ENCODE measurements around the gene SIGLEC12. TPM values are rescaled to one million over a fixed set of nuclear protein-coding genes. Genes with fewer than 3 reads are reported as not detected.
"Not testable (repeated sequence)": the region's sequence is repeated elsewhere in the genome, so short reads cannot be mapped to it uniquely, and the experiment has no call there.

Gene SIGLEC12
- total RNA-seq, 1 experiment from 2014 or later = not detected

DNA sequence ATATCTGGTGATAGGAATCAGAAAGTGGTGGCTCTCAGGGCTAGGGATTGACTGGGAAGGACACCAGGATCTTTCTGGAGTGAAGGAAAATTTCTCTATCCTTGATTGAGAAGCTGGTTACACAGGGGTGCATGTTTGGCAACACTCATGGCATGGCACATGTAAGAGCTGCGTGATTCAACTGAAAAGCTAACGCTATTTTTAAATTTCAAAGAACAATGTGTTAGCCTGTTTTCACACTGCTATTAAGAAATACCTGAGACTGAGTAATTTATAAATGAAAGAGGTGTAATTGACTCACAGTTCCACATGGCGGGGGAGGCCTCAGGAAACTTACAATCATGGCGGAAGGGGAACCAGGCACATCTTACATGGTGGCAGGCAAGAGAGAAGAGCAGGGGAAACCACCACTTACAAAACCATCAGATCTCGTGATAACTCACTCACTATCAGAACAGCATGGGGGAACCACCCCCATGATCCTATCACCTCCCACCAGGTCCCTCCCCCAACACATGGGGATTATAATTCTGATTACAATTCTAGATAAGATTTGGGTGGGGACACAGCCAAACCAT is 50.8 kb downstream of the SIGLEC12 start:
- no peak for DNase-seq
- H3K27me3 Mint-ChIP-seq (ENCODE audit: unreplicated experiment) = peaks cover 90% of the 10 kb centered on the region
- H3K36me3 Mint-ChIP-seq (ENCODE audit: insufficient read depth, unreplicated experiment) = no peaks in the 10 kb centered on the region
- intact Hi-C loops (cut with micrococcal nuclease; ENCODE audit: unreplicated experiment) = no loop called here
- H3K9me3 Mint-ChIP-seq (ENCODE audit: low read depth, unreplicated experiment) = peaks cover 3% of the 10 kb centered on the region
- CTCF ChIA-PET = no interaction called here
- TF ChIP-seq, protein P1, sequence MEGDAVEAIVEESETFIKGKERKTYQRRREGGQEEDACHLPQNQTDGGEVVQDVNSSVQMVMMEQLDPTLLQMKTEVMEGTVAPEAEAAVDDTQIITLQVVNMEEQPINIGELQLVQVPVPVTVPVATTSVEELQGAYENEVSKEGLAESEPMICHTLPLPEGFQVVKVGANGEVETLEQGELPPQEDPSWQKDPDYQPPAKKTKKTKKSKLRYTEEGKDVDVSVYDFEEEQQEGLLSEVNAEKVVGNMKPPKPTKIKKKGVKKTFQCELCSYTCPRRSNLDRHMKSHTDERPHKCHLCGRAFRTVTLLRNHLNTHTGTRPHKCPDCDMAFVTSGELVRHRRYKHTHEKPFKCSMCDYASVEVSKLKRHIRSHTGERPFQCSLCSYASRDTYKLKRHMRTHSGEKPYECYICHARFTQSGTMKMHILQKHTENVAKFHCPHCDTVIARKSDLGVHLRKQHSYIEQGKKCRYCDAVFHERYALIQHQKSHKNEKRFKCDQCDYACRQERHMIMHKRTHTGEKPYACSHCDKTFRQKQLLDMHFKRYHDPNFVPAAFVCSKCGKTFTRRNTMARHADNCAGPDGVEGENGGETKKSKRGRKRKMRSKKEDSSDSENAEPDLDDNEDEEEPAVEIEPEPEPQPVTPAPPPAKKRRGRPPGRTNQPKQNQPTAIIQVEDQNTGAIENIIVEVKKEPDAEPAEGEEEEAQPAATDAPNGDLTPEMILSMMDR (IDR thresholded peaks at IDR 0.05; ENCODE audit: unreplicated experiment) = no peak
- no peak overlapping the region for H3K4me3 Mint-ChIP-seq (ENCODE audit: low read depth, unreplicated experiment)
- BruUV-seq (replicated peaks) = no TSS peak
- H3K27ac Mint-ChIP-seq (ENCODE audit: unreplicated experiment) = no peak overlapping the region
- no peaks in the 10 kb centered on the region for H3K4me1 Mint-ChIP-seq (ENCODE audit: low read depth, unreplicated experiment)

DNA sequence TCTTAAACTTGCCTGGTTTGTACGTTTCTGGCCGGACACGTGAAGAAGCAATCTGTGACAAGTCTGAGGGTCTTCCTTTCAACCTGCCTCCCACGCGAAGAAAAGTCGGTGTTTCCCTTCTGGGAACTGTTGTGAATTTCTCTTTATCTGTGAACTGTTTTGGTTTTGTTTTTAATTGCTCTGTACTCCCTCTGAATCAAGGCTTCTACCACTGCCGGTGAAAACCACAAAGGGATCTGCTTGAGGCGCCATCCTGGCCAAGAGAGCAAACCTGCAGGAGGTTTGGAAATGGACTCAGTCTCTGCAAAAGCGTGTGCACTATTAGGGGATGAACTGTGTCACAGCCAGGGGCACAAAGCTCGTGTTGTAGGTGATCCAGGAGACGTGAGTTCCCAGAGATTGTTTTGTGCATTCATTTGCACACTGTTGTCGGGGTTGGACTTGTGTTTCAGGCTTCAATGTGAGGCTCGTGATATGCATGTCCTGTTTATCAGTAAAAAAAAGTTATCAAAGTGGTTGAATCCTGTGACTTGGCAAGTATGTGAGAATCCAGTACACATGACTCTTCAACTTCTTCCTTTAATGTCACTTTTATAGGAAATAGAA is 53.1 kb downstream of the SIGLEC12 start:
- no peak for DNase-seq
- BruUV-seq (replicated peaks) = no TSS peak
- no peak overlapping the region for H3K27ac Mint-ChIP-seq (ENCODE audit: unreplicated experiment)
- CTCF ChIA-PET = interaction anchor here (0.5 to 1.5 kb wide), 2 partner anchors 10 to 15 kb away, joined by 3 to 5 read pairs; no protein-coding TSS in a partner anchor
- peaks cover 93% of the 10 kb centered on the region for H3K27me3 Mint-ChIP-seq (ENCODE audit: unreplicated experiment)
- no peaks in the 10 kb centered on the region for H3K4me1 Mint-ChIP-seq (ENCODE audit: low read depth, unreplicated experiment)
- intact Hi-C loops (cut with micrococcal nuclease; ENCODE audit: unreplicated experiment) = no loop called here
- TF ChIP-seq, protein P1 (IDR thresholded peaks at IDR 0.05; ENCODE audit: unreplicated experiment) = no peak
- H3K4me3 Mint-ChIP-seq (ENCODE audit: low read depth, unreplicated experiment) = no peak overlapping the region
- no peaks in the 10 kb centered on the region for H3K36me3 Mint-ChIP-seq (ENCODE audit: insufficient read depth, unreplicated experiment)
- peaks cover 3% of the 10 kb centered on the region for H3K9me3 Mint-ChIP-seq (ENCODE audit: low read depth, unreplicated experiment)

DNA sequence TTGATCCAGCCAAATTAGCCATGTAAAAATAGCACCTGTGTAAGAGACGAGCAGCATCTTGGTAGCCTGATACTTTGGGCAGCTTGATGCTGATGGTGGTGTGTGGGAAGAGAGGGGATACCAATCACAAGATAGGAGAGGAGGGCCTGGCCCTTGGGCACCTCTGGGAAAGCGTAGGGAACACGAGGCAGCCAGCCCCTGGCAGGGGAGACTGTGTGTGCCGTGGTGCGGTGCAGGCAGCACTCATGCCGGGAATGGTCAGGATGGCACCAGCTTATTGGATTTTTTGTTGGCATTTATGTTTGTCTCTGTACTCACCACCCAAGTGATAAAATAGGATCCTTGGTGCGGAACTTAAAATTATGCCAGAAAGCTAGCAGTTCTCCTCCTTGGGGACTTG is 53.6 kb downstream of the SIGLEC12 start:
- no peak overlapping the region for H3K27ac Mint-ChIP-seq (ENCODE audit: unreplicated experiment)
- H3K4me1 Mint-ChIP-seq (ENCODE audit: low read depth, unreplicated experiment) = no peaks in the 10 kb centered on the region
- TF ChIP-seq, protein P1 (IDR thresholded peaks at IDR 0.05; ENCODE audit: unreplicated experiment) = no peak
- H3K9me3 Mint-ChIP-seq (ENCODE audit: low read depth, unreplicated experiment) = peaks cover 3% of the 10 kb centered on the region
- intact Hi-C loops (cut with micrococcal nuclease; ENCODE audit: unreplicated experiment) = no loop called here
- H3K27me3 Mint-ChIP-seq (ENCODE audit: unreplicated experiment) = peaks cover 93% of the 10 kb centered on the region
- CTCF ChIA-PET = interaction anchor here (0.5 to 1.5 kb wide), 2 partner anchors 9 to 15 kb away, joined by 3 to 5 read pairs; no protein-coding TSS in a partner anchor
- DNase-seq = no peak
- no peak overlapping the region for H3K4me3 Mint-ChIP-seq (ENCODE audit: low read depth, unreplicated experiment)
- BruUV-seq (replicated peaks) = no TSS peak
- H3K36me3 Mint-ChIP-seq (ENCODE audit: insufficient read depth, unreplicated experiment) = no peaks in the 10 kb centered on the region

DNA sequence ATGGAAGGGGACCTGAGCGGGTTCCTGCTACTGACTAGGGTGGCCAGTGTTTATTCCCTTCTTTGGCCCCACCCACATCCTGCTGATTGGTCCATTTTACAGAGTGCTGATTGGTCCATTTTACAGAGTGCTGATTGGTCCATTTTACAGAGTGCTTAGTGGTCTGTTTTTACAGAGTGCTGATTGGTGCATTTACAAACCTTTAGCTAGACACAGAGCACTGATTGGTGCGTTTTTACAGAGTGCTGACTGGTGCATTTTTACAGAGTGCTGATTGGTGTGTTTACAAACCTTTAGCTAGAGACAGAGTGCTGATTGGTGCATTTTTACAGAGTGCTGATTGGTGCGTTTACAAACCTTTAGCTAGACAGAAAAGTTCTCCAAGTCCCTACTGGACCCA is 54.1 kb downstream of the SIGLEC12 start:
- peaks cover 93% of the 10 kb centered on the region for H3K27me3 Mint-ChIP-seq (ENCODE audit: unreplicated experiment)

More for the DNA sequence above, 54.1 kb downstream of the SIGLEC12 start:
- H3K4me3 Mint-ChIP-seq (ENCODE audit: low read depth, unreplicated experiment); H3K9me3 Mint-ChIP-seq (ENCODE audit: low read depth, unreplicated experiment); intact Hi-C loops (cut with micrococcal nuclease; ENCODE audit: unreplicated experiment); DNase-seq; H3K27ac Mint-ChIP-seq (ENCODE audit: unreplicated experiment); H3K4me1 Mint-ChIP-seq (ENCODE audit: low read depth, unreplicated experiment); H3K36me3 Mint-ChIP-seq (ENCODE audit: insufficient read depth, unreplicated experiment); BruUV-seq (replicated peaks): not testable (repeated sequence)
- CTCF ChIA-PET = interaction anchor here (1.5 kb wide), 1 partner anchor 9 kb away, joined by 3 read pairs; no protein-coding TSS in a partner anchor
